ENCODE results near the gene ECE1.

DNA sequence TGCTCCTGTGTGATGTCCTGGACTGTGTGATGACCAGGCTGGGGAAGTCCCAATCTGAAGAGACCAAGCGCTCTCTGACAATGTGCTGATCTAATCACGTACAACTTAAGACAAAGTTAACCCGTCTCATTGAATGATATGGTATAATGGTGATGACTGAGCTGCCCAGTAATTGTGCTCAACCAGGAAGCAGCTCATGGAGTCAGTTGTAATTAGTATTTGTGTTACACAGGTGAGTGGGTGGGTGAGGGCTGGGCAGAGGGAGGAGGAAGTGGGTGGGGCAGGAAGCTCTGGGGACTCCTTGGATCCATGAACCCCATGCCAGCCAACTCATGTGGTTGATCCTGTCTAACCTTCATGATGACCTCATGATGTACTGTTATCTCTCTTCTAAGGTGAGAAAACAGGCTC lies 8.7 kb upstream of the ECE1 start:
- TF ChIP-seq, protein P1, sequence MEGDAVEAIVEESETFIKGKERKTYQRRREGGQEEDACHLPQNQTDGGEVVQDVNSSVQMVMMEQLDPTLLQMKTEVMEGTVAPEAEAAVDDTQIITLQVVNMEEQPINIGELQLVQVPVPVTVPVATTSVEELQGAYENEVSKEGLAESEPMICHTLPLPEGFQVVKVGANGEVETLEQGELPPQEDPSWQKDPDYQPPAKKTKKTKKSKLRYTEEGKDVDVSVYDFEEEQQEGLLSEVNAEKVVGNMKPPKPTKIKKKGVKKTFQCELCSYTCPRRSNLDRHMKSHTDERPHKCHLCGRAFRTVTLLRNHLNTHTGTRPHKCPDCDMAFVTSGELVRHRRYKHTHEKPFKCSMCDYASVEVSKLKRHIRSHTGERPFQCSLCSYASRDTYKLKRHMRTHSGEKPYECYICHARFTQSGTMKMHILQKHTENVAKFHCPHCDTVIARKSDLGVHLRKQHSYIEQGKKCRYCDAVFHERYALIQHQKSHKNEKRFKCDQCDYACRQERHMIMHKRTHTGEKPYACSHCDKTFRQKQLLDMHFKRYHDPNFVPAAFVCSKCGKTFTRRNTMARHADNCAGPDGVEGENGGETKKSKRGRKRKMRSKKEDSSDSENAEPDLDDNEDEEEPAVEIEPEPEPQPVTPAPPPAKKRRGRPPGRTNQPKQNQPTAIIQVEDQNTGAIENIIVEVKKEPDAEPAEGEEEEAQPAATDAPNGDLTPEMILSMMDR (IDR thresholded peaks at IDR 0.05) = no peak
- TF ChIP-seq POLR2A (IDR thresholded peaks at IDR 0.05) = no peak
- no peak for TF ChIP-seq POLR2AphosphoS5 (IDR thresholded peaks at IDR 0.05)
- no peak for TF ChIP-seq EP300 (IDR thresholded peaks at IDR 0.05)
